Smooth muscle cell of the brain vasculature (primary cell): Measurements from ENCODE around the gene SYCE3.

Source experiments
- DNase-seq: peaks from one replicate; pipeline ENCODE4 v3.0.0-alpha.2; 2012; ENCODE audit warnings: low read depth, low spot score

The SYCE3 gene

GRCh38 chr22:50600538-50600937 is 37.8 kb upstream of the SYCE3 start, which contains the start of gene MAPK8IP2:
TSS of gene MAPK8IP2 (plus strand) at chr22:50600793. CDS start at chr22:50600819, 26 bp downstream.
- no peak for DNase-seq

- no peak for DNase-seq
These were observed 37.2 kb upstream of the SYCE3 start for GRCh38 chr22:50599816-50600455.

- DNase-seq, result no peak
These were observed 34.4 kb upstream of the SYCE3 start for GRCh38 chr22:50597097-50597496.

GRCh38 chr22:50595189-50595588 is 32.5 kb upstream of the SYCE3 start:
- no peak for DNase-seq

GRCh38 chr22:50587407-50587806 is 24.7 kb upstream of the SYCE3 start:
- no peak for DNase-seq

- DNase-seq, result no peak
These were observed 23.7 kb upstream of the SYCE3 start for GRCh38 chr22:50586416-50586815.

- DNase-seq, result no peak
These were observed 23.1 kb upstream of the SYCE3 start for GRCh38 chr22:50585781-50586180.

- no peak for DNase-seq
These were observed 22.5 kb upstream of the SYCE3 start for GRCh38 chr22:50585238-50585637.

- DNase-seq, result no peak
These were observed 21.7 kb upstream of the SYCE3 start for GRCh38 chr22:50584106-50585096.

GRCh38 chr22:50583294-50583861 is 20.7 kb upstream of the SYCE3 start:
- DNase-seq, result no peak

- peak; percentile 93 for DNase-seq
These were observed 20.0 kb upstream of the SYCE3 start, which contains the start of gene CHKB for GRCh38 chr22:50582493-50583293. TSS of gene CHKB (minus strand) at chr22:50582849. CDS start at chr22:50582781, 68 bp downstream.

- no peak for DNase-seq
These were observed 19.3 kb upstream of the SYCE3 start for GRCh38 chr22:50581950-50582492.

- no peak for DNase-seq
These were observed 18.6 kb upstream of the SYCE3 start for GRCh38 chr22:50581031-50581949.

- no peak for DNase-seq
These were observed 17.0 kb upstream of the SYCE3 start for GRCh38 chr22:50579752-50580151.

GRCh38 chr22:50578776-50579310 is 16.1 kb upstream of the SYCE3 start:
- DNase-seq, result no peak

GRCh38 chr22:50577987-50578775 is 15.5 kb upstream of the SYCE3 start, which contains the start of gene CPT1B:
TSS of gene CPT1B (minus strand) at chr22:50578427. CDS start at chr22:50577915, 512 bp downstream.
- DNase-seq, result no peak

- no peak for DNase-seq
These were observed 14.9 kb upstream of the SYCE3 start for GRCh38 chr22:50577697-50577986.

GRCh38 chr22:50576806-50577696 is 14.3 kb upstream of the SYCE3 start:
- no peak for DNase-seq
